Fibroblast of lung (primary cell): Measurements from ENCODE around the gene RNF148. TPM values are rescaled to one million over a fixed set of nuclear protein-coding genes. Genes with fewer than 3 reads are reported as not detected.

Experiments
- DNase-seq, 2 donors: peaks; one replicate each; pipeline versions ENCODE4 v3.0.0 to v3.0.0-alpha.2; 2010; ENCODE audit warnings: low read depth in 2 of 2
- H2AFZ ChIP-seq: 2 replicates; pipeline ENCODE4 v1.5.1; 2012; ENCODE audit warnings: low read length, control low read depth, inconsistent platforms
- H3K27ac ChIP-seq: 2 replicates; pipeline ENCODE4 v1.5.1; 2011; ENCODE audit warnings: low read length, control low read depth; ENCODE audit not compliant: insufficient read depth
- H3K27me3 ChIP-seq: 2 replicates; pipeline ENCODE4 v1.5.1; 2011; ENCODE audit warnings: mild to moderate bottlenecking, low read length; ENCODE audit not compliant: control insufficient read depth, insufficient read depth
- H3K36me3 ChIP-seq: 2 replicates; pipeline ENCODE4 v1.5.1; 2011; ENCODE audit warnings: low read length; ENCODE audit not compliant: control insufficient read depth, insufficient read depth
- H3K4me1 ChIP-seq: 2 replicates; pipeline ENCODE4 v1.5.1; 2011; ENCODE audit warnings: low read length; ENCODE audit not compliant: control insufficient read depth, insufficient read depth; ENCODE audit errors: extremely low read depth
- H3K4me2 ChIP-seq: 2 replicates; pipeline ENCODE4 v1.5.1; 2011; ENCODE audit warnings: low read length, control low read depth; ENCODE audit not compliant: insufficient read depth; ENCODE audit errors: extremely low read depth
- H3K4me3 ChIP-seq, 4 experiments: fragments of 200-600 bp in 1 of 4; sonication (generic) in 1 of 4; replicated peaks in 1 of 4; 2 replicates each; pipeline ENCODE4 v1.5.1; 2011 to 2016; ENCODE audit warnings: low read length in 4 of 4, low read depth in 3 of 4, mild to moderate bottlenecking in 3 of 4, control low read depth in 2 of 4, inconsistent platforms in 1 of 4, mixed read lengths in 1 of 4; ENCODE audit not compliant: insufficient read depth in 1 of 4; ENCODE audit errors: control extremely low read depth in 1 of 4
- H3K79me2 ChIP-seq: 2 replicates; pipeline ENCODE4 v1.5.1; 2012; ENCODE audit warnings: mild to moderate bottlenecking, low read length, inconsistent platforms; ENCODE audit not compliant: control insufficient read depth, insufficient read depth
- H3K9ac ChIP-seq: 2 replicates; pipeline ENCODE4 v1.5.1; 2011; ENCODE audit warnings: mild to moderate bottlenecking, low read length, control low read depth; ENCODE audit not compliant: insufficient read depth
- H3K9me3 ChIP-seq: 2 replicates; pipeline ENCODE4 v1.5.1; 2012; ENCODE audit warnings: low read depth, low read length; ENCODE audit not compliant: control insufficient read depth, insufficient read depth
- H4K20me1 ChIP-seq: 2 replicates; pipeline ENCODE4 v1.5.1; 2011; ENCODE audit warnings: low read length; ENCODE audit not compliant: control insufficient read depth, insufficient read depth; ENCODE audit errors: extremely low read depth
- CTCF ChIP-seq, 2 donors: IDR thresholded peaks in 1 of 2; conservative IDR thresholded peaks in 1 of 2; 1 replicate in 1 of 2; 2 replicates in 1 of 2; pipeline ENCODE4 v1.5.1; 2011 to 2012; ENCODE audit warnings: low read length in 2 of 2, control low read depth in 1 of 2, inconsistent platforms in 1 of 2, low read depth in 1 of 2, mild to moderate bottlenecking in 1 of 2
- EZH2 ChIP-seq: IDR thresholded peaks from 2 replicates; pipeline ENCODE4 v1.5.1; 2012; ENCODE audit warnings: low read length, control low read depth, mild to moderate bottlenecking; ENCODE audit errors: missing control alignments
- polyA plus RNA-seq, 2 donors: library from polyadenylated mRNA; depleted of rRNA in 1 of 2; stranded (reverse) in 1 of 2; unstranded in 1 of 2; fragments of >200 nt; gene quantifications; 2 replicates each; pipeline ENCODE4 v1.2.1, GENCODE V29; 2011 to 2012; ENCODE audit warnings: missing spikeins in 1 of 2
- total RNA-seq: library from RNA; depleted of rRNA; stranded (reverse); fragments of >200 nt; gene quantifications from 2 replicates; pipeline ENCODE4 v1.2.1, GENCODE V29; 2014

The RNF148 gene
- total and polyA plus RNA-seq, 2 donors (not counting 1 experiment from before 2014, with no cell fraction given) = 0.09 to 0.83 TPM

DNA sequence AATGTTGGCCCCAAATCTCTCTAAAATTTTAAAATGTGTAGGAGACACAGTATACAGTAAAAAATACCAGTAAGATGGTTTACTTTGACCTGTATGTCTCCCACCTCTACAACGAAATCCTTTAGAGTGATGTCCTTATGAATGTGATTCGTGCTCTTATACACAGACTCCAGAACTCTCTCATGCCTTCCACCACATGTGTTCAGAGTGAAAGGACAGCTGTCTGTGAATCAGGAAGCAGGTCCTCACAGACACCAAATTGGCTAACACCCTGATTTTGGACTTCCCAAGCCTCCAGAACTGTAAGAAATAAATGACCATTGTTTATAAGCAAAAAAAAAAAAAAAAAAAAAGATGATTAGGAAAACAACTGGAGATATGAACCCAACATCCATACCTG, 39.0 kb downstream of the RNF148 start:
- H3K9me3 ChIP-seq = no peaks in the 10 kb centered on the region
- H3K27ac ChIP-seq = no peak overlapping the region
- H3K79me2 ChIP-seq = no peaks in the 10 kb centered on the region
- no peaks in the 10 kb centered on the region for H3K36me3 ChIP-seq
- H3K4me2 ChIP-seq = no peak overlapping the region
- no peaks in the 10 kb centered on the region for H4K20me1 ChIP-seq
- no peak for TF ChIP-seq EZH2
- TF ChIP-seq CTCF (conservative IDR thresholded peaks at IDR 0.05 in 1 of 2, IDR thresholded peaks at IDR 0.05 in 1 of 2; ENCODE audit: low read depth in 1 of 2, low read length in 2 of 2) = no peak
- H3K4me3 ChIP-seq = no peak overlapping the region
- no peak overlapping the region for H2AFZ ChIP-seq
- no peaks in the 10 kb centered on the region for H3K4me1 ChIP-seq
- no peaks in the 10 kb centered on the region for H3K27me3 ChIP-seq
- H3K9ac ChIP-seq = no peak overlapping the region
- DNase-seq = no peak

- Histone ChIP-seq H4K20me1 (no peaks in the 10 kb centered on the region), H3K4me2 (no peak overlapping the region), H2AFZ (no peak overlapping the region), H3K4me3 (no peak overlapping the region), H3K9me3 (no peaks in the 10 kb centered on the region), H3K27me3 (no peaks in the 10 kb centered on the region), H3K9ac (no peak overlapping the region), H3K27ac (no peak overlapping the region), H3K79me2 (no peaks in the 10 kb centered on the region), H3K36me3 (no peaks in the 10 kb centered on the region), H3K4me1 (no peaks in the 10 kb centered on the region)
- DNase-seq = peak in 1 of 2 donors; percentile 22
- no peak for TF ChIP-seq CTCF (conservative IDR thresholded peaks at IDR 0.05 in 1 of 2, IDR thresholded peaks at IDR 0.05 in 1 of 2; ENCODE audit: low read depth in 1 of 2, low read length in 2 of 2)
- TF ChIP-seq EZH2 = no peak
These were observed 43.9 kb downstream of the RNF148 start for GRCh38 chr7:122658856-122659255.

DNA sequence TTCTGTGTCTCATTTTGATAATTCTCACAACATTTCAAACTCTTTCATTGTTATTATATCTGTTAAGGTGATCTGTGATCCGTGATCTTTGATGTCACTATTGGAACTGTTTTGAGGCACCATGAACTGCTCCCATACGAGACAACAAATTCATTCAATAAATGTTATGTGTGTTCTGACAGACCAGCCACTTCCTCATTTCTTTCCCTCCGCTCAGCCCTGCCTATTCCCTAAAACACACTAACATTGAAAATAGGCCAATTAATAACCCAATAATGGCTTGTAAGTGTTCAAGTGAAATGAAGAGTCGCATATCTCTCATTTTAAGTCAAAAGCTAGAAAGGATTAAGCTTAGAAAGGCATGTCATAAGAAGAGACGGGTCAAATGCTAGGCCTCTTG, 49.0 kb downstream of the RNF148 start:
- Histone ChIP-seq H3K4me1 (no peaks in the 10 kb centered on the region), H3K27me3 (no peaks in the 10 kb centered on the region), H3K9ac (no peak overlapping the region), H3K9me3 (no peaks in the 10 kb centered on the region), H4K20me1 (no peaks in the 10 kb centered on the region), H3K4me3 (no peak overlapping the region), H3K79me2 (no peaks in the 10 kb centered on the region), H2AFZ (no peak overlapping the region), H3K4me2 (no peak overlapping the region), H3K36me3 (no peaks in the 10 kb centered on the region), H3K27ac (no peak overlapping the region)
- DNase-seq = no peak
- no peak for TF ChIP-seq EZH2
- TF ChIP-seq CTCF (conservative IDR thresholded peaks at IDR 0.05 in 1 of 2, IDR thresholded peaks at IDR 0.05 in 1 of 2; ENCODE audit: low read depth in 1 of 2, low read length in 2 of 2) = no peak
